GM18951 (cell line): Measurements from ENCODE around the gene DDX55.

ENCODE experiments used
- POLR2A ChIP-seq: IDR thresholded peaks from 4 replicates; pipeline ENCODE4 v1.6.1; 2011; ENCODE audit warnings: mild to moderate bottlenecking; ENCODE audit not compliant: insufficient read length, insufficient read depth; ENCODE audit errors: extremely low read depth
- in situ Hi-C: fragments of 300-500 bp; cut with MboI; formaldehyde crosslinking; loops from one replicate; pipeline ENCODE4 v1.12.0; 2022; ENCODE audit warnings: low sequenced_read_pairs, mixed read lengths, inconsistent platforms; ENCODE audit not compliant: unreplicated experiment

The DDX55 gene

GRCh38 chr12:123634142-123634561, 32.3 kb downstream of the DDX55 start:
- TF ChIP-seq POLR2A: no peak
- in situ Hi-C loops: no loop called here

GRCh38 chr12:123643911-123644310, 42.0 kb downstream of the DDX55 start:
- TF ChIP-seq POLR2A: no peak
- in situ Hi-C loops: no loop called here

GRCh38 chr12:123645380-123645779, 43.5 kb downstream of the DDX55 start:
- in situ Hi-C loops: no loop called here
- no peak for TF ChIP-seq POLR2A

- in situ Hi-C loops: no loop called here
- no peak for TF ChIP-seq POLR2A
Observed at GRCh38 chr12:123645878-123646277, 44.0 kb downstream of the DDX55 start.

GRCh38 chr12:123648401-123648800, 46.5 kb downstream of the DDX55 start:
- no peak for TF ChIP-seq POLR2A
- in situ Hi-C loops: no loop called here

- in situ Hi-C loops: no loop called here
- no peak for TF ChIP-seq POLR2A
Observed at GRCh38 chr12:123654129-123654701, 52.3 kb downstream of the DDX55 start.

GRCh38 chr12:123655420-123655819, 53.5 kb downstream of the DDX55 start:
- no peak for TF ChIP-seq POLR2A
- in situ Hi-C loops: no loop called here

- TF ChIP-seq POLR2A: no peak
- in situ Hi-C loops: no loop called here
Observed at GRCh38 chr12:123656392-123656791, 54.5 kb downstream of the DDX55 start.

GRCh38 chr12:123657211-123657610, 55.3 kb downstream of the DDX55 start:
- in situ Hi-C loops: no loop called here
- no peak for TF ChIP-seq POLR2A

GRCh38 chr12:123659996-123660727, 58.3 kb downstream of the DDX55 start:
- in situ Hi-C loops: no loop called here
- TF ChIP-seq POLR2A: no peak

- in situ Hi-C loops: no loop called here
- no peak for TF ChIP-seq POLR2A
Observed at GRCh38 chr12:123667771-123668170, 65.9 kb downstream of the DDX55 start.
